ENCODE results near the gene FGD2.
"Not testable (repeated sequence)": the region's sequence is repeated elsewhere in the genome, so short reads cannot be mapped to it uniquely, and the experiment has no call there.

The FGD2 gene

DNA sequence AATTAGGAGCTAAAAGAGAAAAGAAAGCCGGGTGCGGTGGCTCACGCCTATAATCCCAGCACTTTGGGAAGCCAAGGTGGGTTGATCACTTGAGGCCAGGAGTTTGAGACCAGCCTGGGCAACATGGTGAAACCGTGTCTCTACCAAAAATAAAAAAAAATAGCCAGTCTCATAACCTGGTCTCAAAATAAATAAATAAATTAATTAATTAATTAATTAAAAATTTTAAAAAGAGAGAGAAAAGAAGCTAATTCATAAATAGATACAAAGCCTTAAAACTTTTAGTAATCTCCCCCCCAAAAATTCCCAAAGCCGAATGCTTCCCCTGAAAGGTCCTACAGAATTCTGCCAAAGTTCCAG, 53.5 kb downstream of the FGD2 start:
- DNase-seq (ENCODE audit: low read depth in 2 of 2), result not testable (repeated sequence)

- DNase-seq (ENCODE audit: low read depth in 2 of 2), result no peak
Observed at GRCh38 chr6:37059344-37060194, 54.1 kb downstream of the FGD2 start.

GRCh38 chr6:37060195-37060559, 54.7 kb downstream of the FGD2 start:
- no peak for DNase-seq (ENCODE audit: low read depth in 2 of 2)

GRCh38 chr6:37061157-37061804, 55.8 kb downstream of the FGD2 start:
- no peak for DNase-seq (ENCODE audit: low read depth in 2 of 2)

DNA sequence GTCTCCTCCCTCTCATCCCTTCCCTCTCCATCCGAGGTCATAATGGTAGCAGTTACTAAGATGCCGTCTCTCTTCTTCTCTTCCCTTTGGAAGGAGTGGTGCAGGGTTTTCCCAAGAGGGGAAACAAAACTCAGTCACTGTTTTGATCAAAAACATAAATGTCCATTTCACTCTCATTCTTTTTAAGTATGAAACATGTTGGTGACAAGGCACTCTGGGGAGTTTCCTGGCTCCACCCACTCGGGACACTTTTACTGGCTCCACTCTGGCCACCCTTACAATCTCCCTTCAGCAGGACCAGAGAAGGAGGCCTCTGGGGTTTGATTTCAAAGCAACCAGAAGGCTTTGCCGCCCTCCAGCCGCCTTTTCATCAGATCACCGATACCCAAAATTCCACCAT, 57.0 kb downstream of the FGD2 start:
- DNase-seq (ENCODE audit: low read depth in 2 of 2), result no peak

GRCh38 chr6:37068356-37069270, 63.2 kb downstream of the FGD2 start:
- no peak for DNase-seq (ENCODE audit: low read depth in 2 of 2)

DNA sequence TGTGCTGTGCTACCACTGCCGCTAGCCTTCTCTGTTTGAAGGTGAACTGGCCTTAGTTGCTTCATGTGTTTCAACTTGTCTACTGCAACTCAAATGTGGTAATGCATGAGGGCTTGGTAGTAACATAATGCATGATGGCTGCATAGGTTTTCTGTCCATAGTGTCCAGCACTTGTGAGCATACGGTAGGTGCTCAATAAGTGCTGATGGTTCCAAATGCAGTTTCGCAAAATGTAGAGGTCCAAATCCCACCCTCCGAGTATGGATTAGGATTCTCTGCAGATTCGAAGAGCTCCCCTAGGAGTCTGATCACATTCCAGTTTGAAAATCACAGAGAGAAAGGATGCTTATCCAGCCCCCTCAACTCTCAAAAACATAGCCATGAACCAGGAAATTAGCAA, 64.2 kb downstream of the FGD2 start:
- no peak for DNase-seq (ENCODE audit: low read depth in 2 of 2)

GRCh38 chr6:37072526-37072925, 67.1 kb downstream of the FGD2 start:
- no peak for DNase-seq (ENCODE audit: low read depth in 2 of 2)

GRCh38 chr6:37074053-37074827, 68.8 kb downstream of the FGD2 start:
- no peak for DNase-seq (ENCODE audit: low read depth in 2 of 2)

DNA sequence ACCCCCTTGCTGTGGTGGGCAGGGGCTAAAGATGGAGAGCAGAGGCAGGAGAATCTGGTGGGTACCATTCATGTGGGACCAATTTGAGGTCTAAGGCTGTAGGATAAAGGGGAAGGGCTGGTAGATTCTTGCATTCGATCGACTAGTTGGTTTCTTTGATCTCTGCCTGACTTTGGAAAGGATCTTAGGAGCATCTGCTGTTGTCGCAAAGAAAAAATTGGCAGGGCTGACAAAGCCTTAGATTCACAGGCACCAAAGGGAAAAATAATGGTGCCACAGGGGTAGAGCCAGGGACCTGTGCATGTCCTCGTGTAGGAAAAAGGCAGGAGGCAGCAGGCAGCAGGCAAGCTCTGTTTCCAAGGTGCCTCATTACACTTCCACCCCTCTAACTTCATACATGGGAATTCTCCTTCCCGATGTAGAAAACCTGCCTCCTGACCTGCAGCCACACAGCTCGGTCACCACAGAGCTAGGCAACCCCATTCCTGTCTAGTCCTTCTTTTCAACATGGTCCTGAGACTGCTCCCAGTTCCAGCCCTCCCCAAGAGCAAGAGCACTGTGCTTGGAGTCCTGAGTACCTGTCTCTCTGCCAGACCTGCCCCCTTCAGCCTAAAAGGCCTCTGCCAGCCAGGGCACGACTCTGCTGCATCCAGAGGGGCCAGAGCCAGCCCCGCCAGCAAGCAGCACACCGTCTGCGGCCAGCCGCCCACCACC, 71.9 kb downstream of the FGD2 start:
- DNase-seq (ENCODE audit: low read depth in 2 of 2), result no peak

- no peak for DNase-seq (ENCODE audit: low read depth in 2 of 2)
Observed at GRCh38 chr6:37077905-37078296, 72.4 kb downstream of the FGD2 start.

Measured in stimulated activated CD8-positive, alpha-beta memory T cell treated with anti-CD3 and anti-CD28 coated beads, Interleukin-15, amount 100 ng/mL, for 48 hours (primary cell).